HG03280 (cell line): ENCODE results near the gene ZFR2.

Experiments
- ATAC-seq: cut with Tn5 transposase; IDR thresholded peaks from one replicate; pipeline ENCODE4 v1.9.1; 2021; ENCODE audit warnings: mild to moderate bottlenecking, moderate library complexity; ENCODE audit not compliant: unreplicated experiment

Gene ZFR2

DNA sequence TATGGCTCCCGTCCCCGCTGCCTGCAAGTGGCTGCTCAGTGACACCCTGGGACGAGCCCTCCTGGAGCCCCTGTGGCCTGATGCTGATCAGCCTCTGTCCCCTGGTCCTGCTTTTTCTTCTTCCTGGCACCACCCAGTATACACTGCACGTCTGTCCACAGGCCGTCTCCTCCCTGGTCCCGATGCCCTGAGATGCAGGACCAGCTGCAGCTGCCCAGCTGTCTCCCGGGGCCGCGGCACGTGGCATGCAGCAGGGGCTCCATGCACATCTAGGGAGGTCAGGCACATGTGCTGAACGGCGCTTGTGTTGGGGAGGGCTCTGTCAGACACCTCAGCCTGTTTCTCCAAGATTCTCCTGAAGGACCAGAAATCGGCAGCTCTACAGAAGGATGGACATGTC is 30.2 kb downstream of the ZFR2 start:
- ATAC-seq = no peak

DNA sequence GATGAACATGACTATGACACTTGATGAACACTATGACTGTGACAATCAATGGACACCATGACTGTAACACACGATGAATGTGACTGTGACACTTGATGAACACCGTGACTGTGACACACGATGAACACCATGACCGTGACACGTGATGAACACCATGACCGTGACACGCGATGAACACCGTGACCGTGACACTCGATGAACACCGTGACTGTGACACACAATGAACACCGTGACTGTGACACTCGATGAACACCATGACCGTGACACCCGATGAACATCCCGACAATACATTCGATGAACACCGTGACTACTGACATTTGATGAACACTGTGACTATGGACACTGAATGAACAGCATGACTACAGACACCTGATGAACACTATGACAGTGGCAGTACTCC is 30.9 kb downstream of the ZFR2 start:
- ATAC-seq = no peak

DNA sequence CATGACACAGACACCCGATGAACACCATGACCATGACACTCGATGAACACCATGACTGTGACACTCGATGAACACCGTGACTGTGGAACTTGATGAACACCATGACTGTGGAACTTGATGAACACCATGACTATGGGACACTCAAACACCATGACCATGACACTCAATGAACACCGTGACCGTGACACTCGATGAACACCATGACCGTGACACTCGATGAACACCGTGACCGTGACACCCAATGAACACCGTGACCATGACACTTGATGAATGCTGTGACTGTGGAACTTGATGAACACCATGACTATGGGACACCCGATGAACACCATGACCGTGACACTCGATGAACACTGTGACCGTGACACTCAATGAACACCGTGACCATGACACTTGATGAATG is 31.5 kb downstream of the ZFR2 start:
- no peak for ATAC-seq

DNA sequence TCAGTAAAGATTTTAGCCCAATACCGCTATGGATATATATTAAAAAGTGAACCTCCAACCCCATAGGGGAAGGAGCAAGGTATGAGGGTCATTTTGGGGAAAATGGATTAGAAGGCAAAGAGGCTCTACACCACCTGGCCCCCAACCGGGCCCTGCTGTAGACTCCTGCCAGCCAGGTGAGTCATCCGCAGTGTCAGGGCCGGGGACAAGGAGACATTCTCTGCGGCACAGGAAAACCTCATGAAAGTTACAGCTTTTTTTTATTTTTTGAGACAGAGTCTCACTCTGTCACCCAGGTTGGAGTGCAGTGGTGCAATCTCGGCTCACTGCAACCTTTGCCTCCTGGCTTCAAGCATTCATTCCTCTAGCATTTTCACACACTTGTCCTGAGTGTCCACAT is 32.0 kb downstream of the ZFR2 start:
- no peak for ATAC-seq

DNA sequence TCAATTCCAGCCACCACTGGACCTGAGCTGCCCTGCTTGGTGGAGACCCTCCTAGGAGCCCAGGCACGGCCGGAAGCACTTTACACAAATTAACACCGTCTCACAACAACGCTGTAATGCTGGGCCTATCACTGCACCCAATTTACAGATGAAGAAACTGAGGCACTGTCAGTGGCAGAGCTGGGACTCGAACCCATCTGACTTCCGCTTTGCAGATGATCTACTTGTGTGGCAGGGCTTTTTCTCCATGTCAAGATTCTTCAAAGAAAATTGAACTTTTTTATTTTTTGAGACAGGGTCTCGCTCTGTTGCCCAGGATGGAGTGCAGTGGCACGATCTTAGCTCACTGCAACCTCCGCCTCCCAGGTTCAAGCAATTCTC is 33.8 kb downstream of the ZFR2 start:
- ATAC-seq = no peak

DNA sequence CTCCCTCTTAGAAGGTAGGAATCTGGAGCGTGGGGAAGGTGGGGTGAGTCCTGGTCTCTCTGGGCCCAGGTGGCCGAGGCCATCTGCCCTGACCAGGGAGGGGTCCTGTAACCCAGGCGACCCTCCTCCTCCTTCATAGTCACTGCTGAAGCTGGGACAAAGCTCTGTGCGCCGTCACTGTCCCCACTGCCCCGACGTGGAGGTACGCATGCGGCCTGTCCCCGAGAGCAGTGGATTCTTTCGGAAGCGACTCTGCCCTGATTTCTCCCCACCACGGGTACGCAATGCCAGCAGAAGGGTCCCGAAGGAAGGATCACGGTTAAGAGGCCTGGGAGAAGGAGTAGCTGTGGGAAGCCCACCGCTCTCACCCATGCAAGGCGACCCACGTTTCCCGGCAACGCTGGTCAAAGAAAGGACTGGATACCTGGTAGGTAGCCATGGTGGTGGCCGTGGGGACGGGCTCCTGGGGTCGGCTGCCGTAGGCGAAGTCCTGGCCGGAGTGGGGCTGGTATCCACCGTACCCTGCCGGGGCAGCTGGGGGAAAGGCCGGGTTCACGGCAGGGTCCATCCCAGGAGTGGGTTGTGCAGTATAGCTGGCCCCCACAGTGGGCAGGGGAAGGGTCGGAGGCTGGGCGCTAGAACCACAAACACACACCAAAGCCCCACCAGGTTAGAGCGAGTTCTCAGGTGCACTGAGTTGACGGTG is 34.3 kb downstream of the ZFR2 start:
- no peak for ATAC-seq

DNA sequence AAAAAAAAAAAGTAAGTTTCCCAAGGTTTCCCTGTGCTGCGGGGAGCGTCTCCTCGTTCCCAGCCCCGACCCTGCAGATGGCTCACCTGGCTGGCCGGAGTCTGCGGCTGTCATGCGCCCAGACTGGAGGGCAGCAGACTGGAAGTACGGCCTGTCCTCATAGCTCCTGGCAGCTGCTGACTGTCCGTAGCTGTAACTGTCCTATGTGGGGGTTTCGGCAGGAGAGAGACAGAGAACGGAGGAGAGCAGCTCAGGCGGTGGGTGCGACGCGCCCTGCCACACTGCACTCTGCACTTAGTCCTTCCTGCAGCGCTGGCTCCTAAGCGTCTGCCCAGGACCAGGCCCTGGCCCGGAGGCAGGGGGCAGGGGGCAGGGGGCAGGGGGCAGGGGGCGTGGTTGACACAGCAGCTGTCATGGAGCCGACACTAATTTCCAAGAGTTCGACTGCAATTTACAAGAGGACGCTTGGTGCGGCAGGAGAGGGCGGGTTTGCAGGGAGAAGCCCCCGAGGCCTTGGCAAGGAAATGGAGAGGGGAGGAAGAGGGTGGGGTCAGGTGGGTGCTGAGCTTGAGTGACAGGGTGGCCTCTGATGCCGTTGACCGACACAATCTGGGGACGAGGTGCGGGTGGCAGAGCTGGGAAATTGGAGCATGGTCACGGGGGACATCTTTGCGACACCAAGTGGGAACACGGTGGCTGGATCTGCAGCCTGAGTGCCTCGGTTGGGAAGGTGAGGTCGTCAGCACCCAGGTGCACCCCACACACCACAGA is 35.1 kb downstream of the ZFR2 start:
- ATAC-seq = no peak

DNA sequence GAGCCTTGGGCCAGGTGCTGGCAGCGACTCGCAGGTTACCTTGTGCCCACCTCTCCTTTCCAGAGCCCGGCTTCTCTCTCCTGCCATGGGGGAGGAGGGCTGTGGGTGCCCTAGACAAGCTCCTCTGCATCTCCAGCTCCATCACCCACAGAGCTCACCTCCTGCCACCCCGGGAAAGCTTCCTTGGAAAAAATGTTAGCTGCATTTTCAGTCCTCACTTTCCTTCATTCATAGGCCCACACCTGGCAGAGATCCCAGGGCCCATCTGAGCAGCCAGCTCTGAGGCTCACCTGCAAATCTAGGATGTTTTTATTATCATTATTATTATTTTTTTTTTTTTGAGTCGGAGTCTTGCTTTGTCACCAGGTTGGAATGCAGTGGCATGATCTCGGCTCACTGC is 36.8 kb downstream of the ZFR2 start:
- ATAC-seq = no peak

DNA sequence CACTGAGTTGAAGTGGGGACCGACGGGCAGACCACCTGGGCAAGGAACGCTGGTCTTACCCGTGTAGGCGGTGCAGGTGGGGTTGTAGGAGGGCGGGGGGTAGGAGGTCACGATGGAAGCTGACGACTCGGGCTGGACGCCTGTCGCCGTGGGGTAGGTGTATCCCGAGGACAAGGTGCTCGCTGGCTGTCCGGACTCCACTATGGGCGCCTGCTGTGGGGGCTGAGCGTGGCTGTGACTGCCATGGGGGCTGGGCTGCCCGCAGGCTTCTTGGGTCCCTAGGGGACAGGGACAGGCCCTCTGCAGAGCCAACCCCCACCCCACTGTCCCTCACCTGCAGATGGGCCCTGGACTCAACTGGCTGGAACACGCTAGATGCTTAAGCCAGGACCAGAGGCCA is 37.2 kb downstream of the ZFR2 start:
- no peak for ATAC-seq

DNA sequence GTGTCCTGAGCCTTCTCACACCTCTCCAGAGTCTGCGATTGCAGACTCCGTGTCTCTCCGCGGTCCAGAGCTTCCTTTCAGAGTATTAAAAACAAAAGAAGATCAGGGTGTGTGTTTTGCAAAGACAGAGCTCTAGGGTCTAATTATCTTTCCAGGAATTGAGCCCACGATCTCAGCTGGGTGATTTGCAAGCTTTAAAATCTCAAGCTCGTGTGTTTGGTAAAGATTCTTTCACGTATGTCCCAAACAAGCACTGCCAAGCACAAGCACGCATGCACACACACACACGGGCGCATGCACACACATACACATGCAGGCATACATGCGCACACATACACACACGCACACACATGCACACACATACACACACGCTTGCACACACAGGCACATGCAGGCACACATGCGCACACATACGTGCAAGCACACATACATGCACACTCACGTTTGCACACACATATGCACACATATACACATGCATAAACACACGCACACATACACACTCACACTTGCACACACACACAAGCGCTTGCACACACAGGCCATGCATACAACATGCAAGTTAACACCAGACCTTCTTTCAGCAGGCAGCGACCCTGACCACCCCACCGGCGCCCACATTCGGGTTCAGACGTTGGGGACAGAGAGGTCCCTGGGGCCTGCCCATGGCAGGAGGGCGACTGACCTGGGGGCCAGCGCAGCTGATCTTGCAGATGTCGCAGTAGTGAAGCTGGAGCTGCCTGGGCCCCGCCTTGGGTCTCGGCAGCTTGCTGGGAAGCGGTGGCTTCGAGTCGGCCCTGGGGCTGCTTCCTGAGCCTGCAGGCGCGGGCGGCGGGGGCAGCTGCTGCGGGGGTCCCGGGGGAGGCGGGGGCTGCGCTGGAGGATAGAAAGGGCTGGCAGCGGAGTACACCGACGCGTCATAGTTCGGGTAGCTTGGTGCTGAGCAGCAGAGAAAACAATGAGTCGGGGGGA is 37.9 kb downstream of the ZFR2 start:
- ATAC-seq = no peak

DNA sequence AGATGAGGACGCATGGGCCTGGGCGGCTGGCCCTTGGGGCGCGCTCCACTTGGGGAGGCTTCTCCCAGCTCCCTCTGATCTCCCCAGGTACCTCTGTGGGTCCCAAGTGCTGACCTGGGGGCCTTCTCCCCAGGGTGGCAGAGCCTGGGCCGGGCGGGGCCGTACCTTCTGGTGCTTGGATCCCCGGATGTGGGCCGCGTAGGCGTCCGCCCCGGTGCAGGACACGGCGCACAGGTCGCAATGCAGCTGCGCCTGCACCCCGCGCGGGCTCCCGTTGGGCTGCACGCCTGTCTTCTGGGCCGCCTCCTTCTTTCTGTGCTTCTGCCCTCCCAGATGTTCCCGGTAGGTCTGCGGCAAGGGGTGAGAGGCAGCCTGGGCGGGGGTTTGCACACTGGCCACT is 41.5 kb downstream of the ZFR2 start:
- ATAC-seq = no peak

DNA sequence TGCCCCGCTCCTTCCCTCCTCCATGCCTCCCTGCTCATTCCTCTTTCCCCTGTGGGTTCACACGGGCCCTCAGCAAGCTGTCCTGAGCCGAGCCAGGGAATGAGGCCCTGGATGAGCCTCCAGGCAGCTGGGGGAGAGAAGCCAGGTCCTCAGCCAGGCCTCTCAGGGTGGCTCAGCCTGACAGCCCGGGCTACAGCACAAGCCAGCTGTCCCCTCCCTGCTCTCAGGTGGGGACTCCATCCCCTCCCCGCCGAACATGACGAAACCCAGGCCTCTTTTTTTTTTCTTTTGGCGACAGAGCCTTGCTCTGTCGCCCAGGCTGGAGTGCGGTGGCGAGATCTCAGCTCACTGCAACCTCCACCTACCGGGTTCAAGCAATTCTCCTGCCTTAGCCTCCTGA is 42.7 kb downstream of the ZFR2 start:
- ATAC-seq = no peak

DNA sequence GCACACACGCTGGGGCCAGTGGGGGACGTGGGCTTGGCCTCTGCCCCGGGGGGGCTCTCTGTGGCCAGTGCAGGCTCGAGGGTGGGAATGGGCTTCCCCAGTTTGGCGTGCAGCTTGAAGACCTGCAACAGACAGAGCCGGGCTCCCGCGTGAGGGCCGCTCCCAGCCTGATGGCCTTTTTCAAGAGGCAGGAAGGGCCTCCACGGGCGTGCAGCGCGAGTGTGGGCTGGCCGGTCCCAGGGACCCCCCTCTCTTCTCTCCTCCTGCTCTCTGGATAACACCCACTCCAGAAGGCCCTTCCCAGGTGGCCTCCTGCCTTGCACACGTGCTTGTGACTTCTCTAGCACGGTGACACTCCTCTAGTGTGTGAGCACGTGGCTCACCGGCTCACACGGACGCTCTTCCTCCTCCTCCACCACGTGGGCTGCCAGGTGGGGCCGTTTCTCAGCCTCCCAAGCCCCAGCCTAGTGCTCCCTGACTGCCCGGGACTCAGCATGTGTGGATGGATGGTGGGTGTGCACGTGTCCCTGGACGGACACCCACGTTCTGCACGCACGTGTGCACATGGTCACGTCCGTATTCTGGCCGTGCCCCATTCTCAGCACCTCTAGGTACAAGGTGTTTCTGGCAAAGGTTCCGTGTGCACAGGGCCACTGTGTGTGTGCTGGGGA is 43.4 kb downstream of the ZFR2 start:
- no peak for ATAC-seq

DNA sequence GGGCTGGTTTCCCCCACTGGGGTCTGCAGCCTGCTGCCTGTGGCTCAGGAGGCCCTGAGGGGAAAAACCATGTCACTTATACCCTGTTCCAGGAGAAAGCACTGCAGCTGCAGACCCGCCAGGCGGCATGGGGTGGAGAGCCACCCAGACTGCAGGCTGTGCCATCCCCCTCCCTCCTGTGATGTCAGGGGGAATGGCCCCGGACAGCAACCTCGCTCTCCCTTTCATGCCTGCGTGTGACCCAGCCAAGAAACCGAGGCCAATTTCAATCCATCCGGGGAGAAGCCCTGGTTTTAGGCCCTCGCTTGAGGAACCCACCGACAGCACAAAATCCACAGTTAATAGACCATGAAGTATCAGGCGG is 45.5 kb downstream of the ZFR2 start:
- ATAC-seq = no peak

DNA sequence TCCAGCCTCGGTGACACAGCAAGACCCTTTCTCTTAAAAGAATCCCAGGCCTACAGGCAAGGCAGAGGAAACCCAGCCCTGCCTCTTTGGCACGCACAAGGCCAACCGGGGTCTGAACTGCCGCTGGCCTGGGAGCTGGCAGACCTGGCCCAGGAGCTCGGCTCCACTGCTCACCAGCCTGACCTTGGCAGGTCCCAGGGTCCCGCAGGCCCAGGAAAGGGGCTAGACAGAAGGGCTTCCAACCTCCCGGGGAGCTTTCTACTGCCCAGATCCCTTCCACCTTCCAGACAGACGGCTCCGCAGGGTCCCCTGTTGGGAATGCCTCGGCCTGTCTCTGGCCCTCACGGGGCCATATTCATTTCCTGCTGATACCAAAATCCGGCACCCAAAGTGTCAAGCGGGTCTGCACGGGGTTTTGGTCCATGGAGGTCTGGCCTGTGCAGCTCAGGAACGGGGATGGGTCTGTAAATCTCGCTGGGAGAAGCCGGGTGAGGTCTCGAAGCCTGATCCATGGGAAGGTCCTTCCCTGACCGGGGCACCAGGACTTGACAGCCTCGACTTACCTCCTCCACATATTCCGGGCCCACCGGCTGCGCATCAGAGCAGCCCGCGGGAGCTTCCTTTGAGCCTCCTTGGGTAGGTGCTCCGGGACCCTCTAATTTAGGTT is 46.0 kb downstream of the ZFR2 start:
- no peak for ATAC-seq

DNA sequence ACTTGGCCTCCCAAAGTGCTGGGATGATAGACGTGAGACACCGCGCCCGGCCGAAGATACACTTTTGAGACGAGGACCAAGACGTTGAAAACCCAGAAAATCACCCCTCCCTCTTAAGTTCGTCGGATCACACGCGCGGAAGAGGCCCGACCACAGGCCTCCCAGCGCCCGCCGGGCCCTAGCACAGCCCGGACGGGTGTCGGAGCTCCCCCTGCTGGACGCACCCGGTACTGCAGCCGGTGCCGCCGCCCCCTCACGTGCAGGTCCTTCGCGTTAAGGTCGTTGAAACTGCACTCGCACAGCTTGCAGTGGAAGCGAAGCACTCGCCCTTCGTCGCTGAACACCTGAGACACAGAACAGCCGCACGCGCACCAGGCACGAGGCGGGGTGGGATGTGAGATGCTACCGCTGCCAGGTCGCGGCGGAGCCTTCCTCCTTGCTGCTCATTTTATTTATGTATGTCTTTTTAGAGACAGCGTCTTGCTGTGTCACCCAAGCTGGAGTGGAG is 46.9 kb downstream of the ZFR2 start:
- ATAC-seq = no peak

DNA sequence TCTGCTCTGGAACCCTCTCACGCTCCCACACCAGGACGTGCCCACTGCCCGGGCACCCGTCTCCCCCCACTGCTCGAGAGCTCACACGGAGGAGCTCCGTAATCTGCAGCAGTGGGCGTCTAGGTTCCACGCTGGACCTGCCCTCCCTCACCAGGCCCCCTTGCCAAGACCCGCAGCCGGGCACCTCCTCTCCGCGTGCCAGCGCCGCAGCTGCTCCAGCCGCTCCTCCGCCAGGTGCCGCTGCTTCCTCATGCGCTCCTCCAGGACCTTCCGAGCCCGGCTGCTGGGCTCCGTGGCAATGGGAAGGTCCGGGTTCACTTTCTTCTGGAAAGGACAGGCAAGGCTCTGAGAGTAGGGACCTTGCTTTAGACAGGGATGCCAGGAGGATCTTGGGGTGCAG is 47.7 kb downstream of the ZFR2 start:
- no peak for ATAC-seq

DNA sequence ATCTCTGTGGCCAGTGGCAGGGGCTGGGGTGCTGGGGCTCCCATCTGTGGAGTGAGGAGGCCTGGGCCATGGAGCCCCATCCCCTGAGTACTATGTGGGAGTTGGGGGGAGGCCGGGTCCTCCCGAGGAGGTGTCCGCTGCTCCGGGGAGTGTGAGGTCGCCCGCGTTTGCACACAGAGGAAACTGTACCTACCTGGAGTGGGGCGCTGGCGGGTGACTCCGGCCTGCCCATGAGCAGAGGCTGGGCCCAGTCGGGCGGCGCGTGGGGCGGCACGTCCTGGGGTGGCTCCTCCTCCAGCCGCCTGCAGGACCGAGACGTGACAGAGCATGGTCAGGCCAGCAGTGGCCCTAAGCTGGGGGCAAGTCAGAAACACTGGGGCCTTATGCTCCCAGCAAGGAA is 48.8 kb downstream of the ZFR2 start:
- ATAC-seq = no peak

DNA sequence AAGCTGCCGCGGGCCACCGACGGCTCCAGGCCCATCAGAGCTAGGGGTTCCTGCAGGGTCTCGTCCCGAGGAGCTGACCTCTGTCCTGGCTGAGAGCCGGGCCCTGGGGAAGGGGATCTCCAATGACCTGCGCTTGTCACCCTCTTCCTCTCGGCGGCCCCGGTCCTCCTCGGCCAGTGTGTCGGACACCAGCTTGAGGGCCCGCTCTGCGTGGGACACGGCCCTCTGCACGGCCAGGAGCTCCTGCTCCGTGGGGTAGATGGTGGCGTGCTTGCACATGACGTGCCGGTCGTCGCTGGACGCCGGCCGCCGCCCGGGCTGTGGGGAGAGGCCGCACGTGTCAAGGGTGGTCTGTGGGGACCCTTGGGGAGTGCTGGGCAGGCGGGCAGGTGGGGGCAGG is 49.9 kb downstream of the ZFR2 start:
- no peak for ATAC-seq

DNA sequence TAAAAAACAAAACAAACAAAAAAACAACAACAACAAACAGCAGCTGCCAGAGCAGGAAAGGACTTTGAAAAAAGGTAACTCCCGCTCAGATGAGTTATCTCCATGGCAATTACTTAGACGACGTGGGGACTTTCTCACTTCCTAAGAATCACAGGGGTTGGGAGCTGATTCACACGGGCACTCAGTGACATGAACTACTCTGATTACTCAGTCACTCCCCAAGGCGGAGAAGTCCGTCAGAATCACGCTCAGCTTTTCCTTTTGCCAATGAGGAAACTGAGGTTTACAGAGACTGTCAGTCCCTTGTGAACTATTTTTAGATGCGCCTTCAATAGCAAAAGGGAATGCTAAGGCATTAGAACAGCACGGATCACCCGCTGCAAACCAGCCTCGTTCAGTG is 50.4 kb downstream of the ZFR2 start:
- no peak for ATAC-seq
